RWPE1 (cell line): ENCODE results near the gene OLFM3.

Experiments
- CTCF ChIA-PET: fragments of 350-600 bp; sonication (Branson Sonifier 250); formaldehyde crosslinking; extraction: SDS; loops from one replicate; lab custom pipeline; 2021; lab: Yijun Ruan, JAX
- POLR2A ChIA-PET: fragments of 400-600 bp; formaldehyde crosslinking; extraction: SDS; loops from one replicate; lab custom pipeline; 2020; ENCODE audit warnings: antibody characterized with exemption; ENCODE audit not compliant: low non-redundant PET; lab: Yijun Ruan, JAX
- DNase-seq: peaks from one replicate; pipeline ENCODE4 v3.0.0; 2012; ENCODE audit warnings: low spot score
- H3K27ac ChIP-seq: fragments of 450-650 bp; 2 replicates; pipeline ENCODE4 v1.5.1; 2017
- TF ChIP-seq, protein P1 (sequence below): fragments of 450-650 bp; conservative IDR thresholded peaks from 2 replicates; pipeline ENCODE4 v1.5.1; 2017; ENCODE audit warnings: low read depth, mild to moderate bottlenecking

The OLFM3 gene

GRCh38 chr1:101843160-101843559 lies 153.6 kb downstream of the OLFM3 start:
- TF ChIP-seq, protein P1, sequence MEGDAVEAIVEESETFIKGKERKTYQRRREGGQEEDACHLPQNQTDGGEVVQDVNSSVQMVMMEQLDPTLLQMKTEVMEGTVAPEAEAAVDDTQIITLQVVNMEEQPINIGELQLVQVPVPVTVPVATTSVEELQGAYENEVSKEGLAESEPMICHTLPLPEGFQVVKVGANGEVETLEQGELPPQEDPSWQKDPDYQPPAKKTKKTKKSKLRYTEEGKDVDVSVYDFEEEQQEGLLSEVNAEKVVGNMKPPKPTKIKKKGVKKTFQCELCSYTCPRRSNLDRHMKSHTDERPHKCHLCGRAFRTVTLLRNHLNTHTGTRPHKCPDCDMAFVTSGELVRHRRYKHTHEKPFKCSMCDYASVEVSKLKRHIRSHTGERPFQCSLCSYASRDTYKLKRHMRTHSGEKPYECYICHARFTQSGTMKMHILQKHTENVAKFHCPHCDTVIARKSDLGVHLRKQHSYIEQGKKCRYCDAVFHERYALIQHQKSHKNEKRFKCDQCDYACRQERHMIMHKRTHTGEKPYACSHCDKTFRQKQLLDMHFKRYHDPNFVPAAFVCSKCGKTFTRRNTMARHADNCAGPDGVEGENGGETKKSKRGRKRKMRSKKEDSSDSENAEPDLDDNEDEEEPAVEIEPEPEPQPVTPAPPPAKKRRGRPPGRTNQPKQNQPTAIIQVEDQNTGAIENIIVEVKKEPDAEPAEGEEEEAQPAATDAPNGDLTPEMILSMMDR, result no peak
- CTCF ChIA-PET, result interaction anchor here (0.7 kb wide), 1 partner anchor 13 kb away, joined by 3 read pairs; no protein-coding TSS in a partner anchor
- POLR2A ChIA-PET, result no interaction called here
- H3K27ac ChIP-seq, result no peak overlapping the region
- DNase-seq, result no peak

DNA sequence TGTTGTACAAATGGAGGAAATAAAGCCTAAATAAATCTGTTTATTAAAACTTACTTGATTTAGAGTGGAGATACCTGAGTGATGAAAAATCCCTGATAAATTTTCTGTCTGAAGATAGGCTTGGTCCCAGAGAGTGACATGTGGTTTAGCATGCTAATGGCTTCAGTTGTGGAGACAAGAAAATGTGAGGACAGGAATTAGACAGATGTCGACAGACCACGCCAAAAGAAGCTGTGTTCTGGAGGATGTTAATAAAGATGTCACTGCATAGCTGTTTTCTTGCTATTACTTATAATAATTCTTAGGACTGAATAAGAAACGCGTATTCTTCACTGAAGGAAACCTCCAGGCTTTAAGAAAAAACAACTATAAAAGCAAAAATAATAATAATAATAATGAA lies 154.9 kb downstream of the OLFM3 start:
- TF ChIP-seq, protein P1, result no peak
- no peak overlapping the region for H3K27ac ChIP-seq
- POLR2A ChIA-PET, result no interaction called here
- CTCF ChIA-PET, result no interaction called here
- DNase-seq, result no peak

- DNase-seq, result no peak
- H3K27ac ChIP-seq, result no peak overlapping the region
- ChIA-PET CTCF (no interaction called here), POLR2A (no interaction called here)
- TF ChIP-seq, protein P1, result no peak
These were observed 160.7 kb downstream of the OLFM3 start for GRCh38 chr1:101835988-101836387.

- TF ChIP-seq, protein P1, result no peak
These were observed 163.4 kb downstream of the OLFM3 start for GRCh38 chr1:101833312-101833711.

GRCh38 chr1:101826416-101826815 lies 170.3 kb downstream of the OLFM3 start:
- ChIA-PET CTCF (no interaction called here), POLR2A (no interaction called here)
- TF ChIP-seq, protein P1, result no peak
- no peak for DNase-seq
- no peak overlapping the region for H3K27ac ChIP-seq

More at GRCh38 chr1:101833312-101833711, 163.4 kb downstream of the OLFM3 start:
- no peak for DNase-seq
- H3K27ac ChIP-seq, result no peak overlapping the region
- POLR2A ChIA-PET, result no interaction called here
- CTCF ChIA-PET, result interaction anchor here (0.6 kb wide), 1 partner anchor 359 kb away, joined by 3 read pairs; no protein-coding TSS in a partner anchor

DNA sequence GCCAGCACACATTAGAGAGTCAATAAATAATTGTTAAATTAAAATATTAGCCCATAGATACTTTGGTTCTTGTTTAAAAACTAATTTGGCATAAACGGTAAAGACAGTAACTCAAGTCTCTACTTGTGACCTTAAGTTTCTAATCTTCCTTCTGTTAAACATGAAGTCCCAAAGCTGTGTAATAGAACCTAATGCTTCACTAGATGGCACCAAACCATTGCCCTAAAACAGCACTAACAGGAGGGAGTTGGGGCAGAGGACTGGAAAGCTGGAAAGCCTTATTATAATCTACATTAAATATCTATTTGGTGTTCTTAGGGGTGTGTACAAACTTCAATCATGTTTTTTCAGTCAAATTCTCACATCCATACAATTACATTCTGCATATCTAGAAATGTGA lies 176.7 kb downstream of the OLFM3 start:
- ChIA-PET POLR2A (no interaction called here), CTCF (interaction anchor here (0.6 kb wide), 1 partner anchor 1606 kb away, joined by 3 read pairs; no protein-coding TSS in a partner anchor)
- DNase-seq, result peak; percentile 2
- TF ChIP-seq, protein P1, result peak; percentile 27; the same call in 1 of the 2 replicates
- no peak overlapping the region for H3K27ac ChIP-seq
